IMR-90 (cell line): ENCODE data around the gene SLC6A3. TPM values are rescaled to one million over a fixed set of nuclear protein-coding genes. Genes with fewer than 3 reads are reported as not detected.

Experiments used
- ATAC-seq: fragments of 200-7000 bp; cut with Tn5 transposase; 2 replicates; pipeline ENCODE4 v1.9.1; 2020; ENCODE audit warnings: low read depth, mild to moderate bottlenecking, moderate library complexity
- BruUV-seq: library from RNA; stranded (reverse); fragments of 400-500 nt; replicated peaks from 2 replicates; lab custom pipeline; 2021; lab: Mats Ljungman, UMichigan
- CTCF ChIA-PET: fragments of 300-600 bp; formaldehyde crosslinking; extraction: SDS; loops from one replicate; lab custom pipeline; 2021; ENCODE audit warnings: antibody characterized with exemption; lab: Yijun Ruan, JAX
- POLR2A ChIA-PET: fragments of 300-600 bp; sonication (Branson Sonifier 250); formaldehyde crosslinking; loops from one replicate; lab custom pipeline; 2022; ENCODE audit warnings: antibody characterized with exemption; ENCODE audit not compliant: unreplicated experiment; lab: Charles Lee
- DNase-seq: peaks from one replicate; pipeline ENCODE4 v3.0.0; 2013
- H2AFZ ChIP-seq: replicated peaks from 2 replicates; pipeline ENCODE3; 2013; ENCODE audit warnings: low read length, mild to moderate bottlenecking; ENCODE audit not compliant: poor library complexity
- H2AK5ac ChIP-seq: 2 replicates; pipeline ENCODE4 v1.6.1; 2013; ENCODE audit warnings: low read depth, low read length, inconsistent platforms
- H2AK9ac ChIP-seq: replicated peaks from 2 replicates; pipeline ENCODE3; 2013; ENCODE audit warnings: mild to moderate bottlenecking, low read depth, low read length, moderate library complexity; ENCODE audit not compliant: poor library complexity
- H2BK120ac ChIP-seq: 2 replicates; pipeline ENCODE4 v1.6.1; 2013; ENCODE audit warnings: low read depth, low read length, inconsistent platforms
- H2BK15ac ChIP-seq: 3 replicates; pipeline ENCODE4 v1.6.1; 2013; ENCODE audit warnings: low read depth, low read length, inconsistent platforms
- H2BK20ac ChIP-seq: 2 replicates; pipeline ENCODE4 v1.6.1; 2013; ENCODE audit warnings: low read depth, mild to moderate bottlenecking, inconsistent platforms, low read length, moderate library complexity
- H2BK5ac ChIP-seq: 2 replicates; pipeline ENCODE4 v1.6.1; 2013; ENCODE audit warnings: mild to moderate bottlenecking, low read depth, low read length, inconsistent platforms; ENCODE audit not compliant: poor library complexity, severe bottlenecking
- H3K14ac ChIP-seq: replicated peaks from 2 replicates; pipeline ENCODE4 v1.6.1; 2013; ENCODE audit warnings: low read depth, low read length, inconsistent platforms
- H3K18ac ChIP-seq: 2 replicates; pipeline ENCODE4 v1.6.1; 2013; ENCODE audit warnings: low read depth, low read length, control low read depth
- H3K23ac ChIP-seq: 2 replicates; pipeline ENCODE4 v1.6.1; 2013; ENCODE audit warnings: low read depth, low read length, inconsistent platforms
- H3K27ac ChIP-seq: 2 replicates; pipeline ENCODE4 v1.5.1; 2013; ENCODE audit warnings: mild to moderate bottlenecking, control low read depth, low read length; ENCODE audit not compliant: insufficient read depth
- H3K27me3 ChIP-seq: 2 replicates; pipeline ENCODE4 v1.6.1; 2013; ENCODE audit warnings: low read length; ENCODE audit not compliant: control insufficient read depth, insufficient read depth
- H3K36me3 ChIP-seq: 2 replicates; pipeline ENCODE4 v1.6.1; 2013; ENCODE audit warnings: low read length, mixed read lengths; ENCODE audit not compliant: control insufficient read depth, insufficient read depth
- H3K4ac ChIP-seq: 2 replicates; pipeline ENCODE4 v1.6.1; 2013; ENCODE audit warnings: low read depth, low read length, inconsistent platforms
- H3K4me1 ChIP-seq: 2 replicates; pipeline ENCODE4 v1.6.1; 2013; ENCODE audit warnings: low read length, mixed read lengths; ENCODE audit not compliant: control insufficient read depth, insufficient read depth
- H3K4me2 ChIP-seq: 2 replicates; pipeline ENCODE4 v1.6.1; 2013; ENCODE audit warnings: low read depth, mild to moderate bottlenecking, control low read depth, low read length, moderate library complexity
- H3K4me3 ChIP-seq: 2 replicates; pipeline ENCODE4 v1.5.1; 2013; ENCODE audit warnings: low read depth, mild to moderate bottlenecking, control low read depth, low read length, moderate library complexity; ENCODE audit not compliant: insufficient read depth
- H3K56ac ChIP-seq: 2 replicates; pipeline ENCODE4 v1.6.1; 2013; ENCODE audit warnings: low read length, inconsistent platforms; ENCODE audit not compliant: insufficient read depth; ENCODE audit errors: extremely low read depth
- H3K79me1 ChIP-seq, 2 experiments: 2 replicates each; pipeline ENCODE4 v1.6.1; 2013; ENCODE audit warnings: low read length in 2 of 2, inconsistent platforms in 1 of 2, low read depth in 1 of 2
- H3K9ac ChIP-seq: 2 replicates; pipeline ENCODE4 v1.6.1; 2013; ENCODE audit warnings: low read depth, low read length, control low read depth
- H3K9me1 ChIP-seq: 2 replicates; pipeline ENCODE4 v1.6.1; 2013; ENCODE audit warnings: low read length, inconsistent platforms; ENCODE audit not compliant: insufficient read depth
- H3K9me3 ChIP-seq: 2 replicates; pipeline ENCODE4 v1.6.1; 2013; ENCODE audit warnings: low read length; ENCODE audit not compliant: control insufficient read depth, insufficient read depth
- H4K20me1 ChIP-seq: 2 replicates; pipeline ENCODE4 v1.6.1; 2013; ENCODE audit warnings: low read length, inconsistent platforms; ENCODE audit not compliant: insufficient read depth
- H4K5ac ChIP-seq: 2 replicates; pipeline ENCODE4 v1.6.1; 2013; ENCODE audit warnings: mild to moderate bottlenecking, low read depth, low read length, control low read depth
- H4K8ac ChIP-seq, 2 experiments: 2 replicates each; pipeline ENCODE4 v1.6.1; 2013; ENCODE audit warnings: low read depth in 2 of 2, low read length in 2 of 2, control low read depth in 1 of 2, inconsistent platforms in 1 of 2
- H4K91ac ChIP-seq: 2 replicates; pipeline ENCODE4 v1.6.1; 2013; ENCODE audit warnings: low read depth, low read length, inconsistent platforms; ENCODE audit not compliant: insufficient read depth
- BHLHE40 ChIP-seq: fragments of 150-350 bp; IDR thresholded peaks from 2 replicates; pipeline ENCODE4 v1.6.1; 2016; ENCODE audit warnings: mild to moderate bottlenecking, low read depth, low read length
- CHD1 ChIP-seq: IDR thresholded peaks from 2 replicates; pipeline ENCODE4 v1.6.1; 2012; ENCODE audit warnings: low read depth, low read length, improper control_type of control experiment
- FOS ChIP-seq: fragments of 150-350 bp; IDR thresholded peaks from 2 replicates; pipeline ENCODE4 v1.6.1; 2016; ENCODE audit warnings: low read depth, low read length
- MAFK ChIP-seq: IDR thresholded peaks from 2 replicates; pipeline ENCODE4 v1.6.1; 2012; ENCODE audit warnings: low read depth, low read length, improper control_type of control experiment
- MXI1 ChIP-seq: IDR thresholded peaks from 2 replicates; pipeline ENCODE4 v1.6.1; 2012; ENCODE audit warnings: low read depth, mild to moderate bottlenecking, low read length, moderate library complexity, borderline replicate concordance
- NFE2L2 ChIP-seq: fragments of 150-350 bp; IDR thresholded peaks from 2 replicates; pipeline ENCODE4 v1.6.1; 2016; ENCODE audit warnings: low read depth, mild to moderate bottlenecking, low read length
- POLR2A ChIP-seq: IDR thresholded peaks from 2 replicates; pipeline ENCODE4 v1.6.1; 2012; ENCODE audit warnings: mild to moderate bottlenecking, low read depth, low read length
- RAD21 ChIP-seq: IDR thresholded peaks from 2 replicates; pipeline ENCODE4 v1.6.1; 2012; ENCODE audit warnings: low read length, improper control_type of control experiment
- RCOR1 ChIP-seq: IDR thresholded peaks from 2 replicates; pipeline ENCODE4 v1.6.1; 2012; ENCODE audit warnings: mild to moderate bottlenecking, low read length, improper control_type of control experiment; ENCODE audit not compliant: insufficient replicate concordance
- RFX5 ChIP-seq: IDR thresholded peaks from 2 replicates; pipeline ENCODE4 v1.8.0; 2012; ENCODE audit warnings: low read depth, mild to moderate bottlenecking, low read length, moderate library complexity
- SMC3 ChIP-seq: fragments of 150-350 bp; IDR thresholded peaks from 2 replicates; pipeline ENCODE4 v1.6.1; 2016; ENCODE audit warnings: low read depth, mild to moderate bottlenecking, antibody characterized with exemption, low read length, moderate library complexity
- WGBS, 2 experiments: methylation state at CpG; one replicate each; pipeline versions ENCODE4 v1.1.5 to v1.1.7; 2013; ENCODE audit warnings: missing lambda C conversion rate in 2 of 2; ENCODE audit not compliant: insufficient read length in 1 of 2; ENCODE audit errors: extremely low coverage in 2 of 2; 5-methylcytosine and 5-hydroxymethylcytosine counted together
- dilution Hi-C: fragments of 300-500 bp; cut with HindIII; formaldehyde crosslinking; loops from one replicate; pipeline ENCODE4 v1.14.3; 2018; ENCODE audit warnings: low sequenced_read_pairs; ENCODE audit not compliant: unreplicated experiment
- in situ Hi-C: fragments of 300-500 bp; cut with MboI; formaldehyde crosslinking; loops from 3 replicates; pipeline ENCODE4 v1.14.3; 2019; ENCODE audit warnings: low sequenced_read_pairs, inconsistent platforms, mixed read lengths
- intact Hi-C: fragments of 100-400 bp; cut with micrococcal nuclease; formaldehyde crosslinking; loops from 2 replicates; pipeline ENCODE4 v1.10.0; 2022
- polyA plus RNA-seq, 3 experiments: library from polyadenylated mRNA; depleted of rRNA; stranded (reverse); fragments of >200 nt; gene quantifications; 2 replicates each; pipeline ENCODE4 v1.2.3, GENCODE V29; 2012; ENCODE audit warnings: low replicate concordance in 1 of 3
- total RNA-seq: library from RNA; depleted of rRNA; stranded (reverse); fragments of >200 nt; gene quantifications from 2 replicates; pipeline ENCODE4 v1.2.3, GENCODE V29; 2012
- TF ChIP-seq, protein P1 (sequence below): conservative IDR thresholded peaks from 2 replicates; pipeline ENCODE4 v1.5.1; 2012; ENCODE audit warnings: mild to moderate bottlenecking, low read depth, low read length, improper control_type of control experiment
- TF ChIP-seq, protein P2 (sequence below): fragments of 150-350 bp; IDR thresholded peaks from 2 replicates; pipeline ENCODE4 v1.6.1; 2016; ENCODE audit warnings: low read depth, mild to moderate bottlenecking, low read length, moderate library complexity, borderline replicate concordance
- TF ChIP-seq, protein P3 (sequence below): fragments of 150-350 bp; IDR thresholded peaks from 2 replicates; pipeline ENCODE4 v1.6.1; 2017; ENCODE audit warnings: mild to moderate bottlenecking, antibody characterized with exemption, low read length, low read depth

SLC6A3 gene
- total and polyA plus RNA-seq, 2 of the 4 experiments (the other 2 are of a cell fraction), result not detected

GRCh38 chr5:1402611-1403255, 42.5 kb downstream of the SLC6A3 start:
- H3K9me3 ChIP-seq, result peaks cover 5% of the 10 kb centered on the region
- no peak overlapping the region for H3K56ac ChIP-seq
- H4K5ac ChIP-seq, result no peak overlapping the region
- H3K9me1 ChIP-seq, result no peaks in the 10 kb centered on the region
- CTCF ChIA-PET, result no interaction called here
- H3K14ac ChIP-seq, result no peak overlapping the region
- no peak overlapping the region for H2AFZ ChIP-seq
- dilution Hi-C loops (no loop called here), in situ Hi-C loops (no loop called here), intact Hi-C loops (no loop called here)
- POLR2A ChIA-PET, result no interaction called here
- H3K36me3 ChIP-seq, result no peaks in the 10 kb centered on the region
- no TSS peak for BruUV-seq
- no peak overlapping the region for H3K4me3 ChIP-seq
- no peak for ATAC-seq
- peaks cover 10% of the 10 kb centered on the region; the same call in 1 of the 2 replicates for H3K27me3 ChIP-seq
- H2BK15ac ChIP-seq, result no peak overlapping the region
- H2BK20ac ChIP-seq, result no peak overlapping the region
- no peak overlapping the region for H2BK5ac ChIP-seq
- H4K20me1 ChIP-seq, result no peaks in the 10 kb centered on the region
- no peak overlapping the region for H2AK9ac ChIP-seq
- H2AK5ac ChIP-seq, result no peak overlapping the region
- no peak overlapping the region for H3K27ac ChIP-seq
- DNase-seq, result no peak
- H3K18ac ChIP-seq, result no peak overlapping the region
- TF ChIP-seq RCOR1 (no peak), SMC3 (no peak), FOS (no peak), BHLHE40 (no peak), RFX5 (no peak), NFE2L2 (no peak), CHD1 (no peak), MAFK (no peak), POLR2A (no peak), RAD21 (no peak), MXI1 (no peak)
- TF ChIP-seq, protein P1, sequence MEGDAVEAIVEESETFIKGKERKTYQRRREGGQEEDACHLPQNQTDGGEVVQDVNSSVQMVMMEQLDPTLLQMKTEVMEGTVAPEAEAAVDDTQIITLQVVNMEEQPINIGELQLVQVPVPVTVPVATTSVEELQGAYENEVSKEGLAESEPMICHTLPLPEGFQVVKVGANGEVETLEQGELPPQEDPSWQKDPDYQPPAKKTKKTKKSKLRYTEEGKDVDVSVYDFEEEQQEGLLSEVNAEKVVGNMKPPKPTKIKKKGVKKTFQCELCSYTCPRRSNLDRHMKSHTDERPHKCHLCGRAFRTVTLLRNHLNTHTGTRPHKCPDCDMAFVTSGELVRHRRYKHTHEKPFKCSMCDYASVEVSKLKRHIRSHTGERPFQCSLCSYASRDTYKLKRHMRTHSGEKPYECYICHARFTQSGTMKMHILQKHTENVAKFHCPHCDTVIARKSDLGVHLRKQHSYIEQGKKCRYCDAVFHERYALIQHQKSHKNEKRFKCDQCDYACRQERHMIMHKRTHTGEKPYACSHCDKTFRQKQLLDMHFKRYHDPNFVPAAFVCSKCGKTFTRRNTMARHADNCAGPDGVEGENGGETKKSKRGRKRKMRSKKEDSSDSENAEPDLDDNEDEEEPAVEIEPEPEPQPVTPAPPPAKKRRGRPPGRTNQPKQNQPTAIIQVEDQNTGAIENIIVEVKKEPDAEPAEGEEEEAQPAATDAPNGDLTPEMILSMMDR, result no peak
- TF ChIP-seq, protein P2, sequence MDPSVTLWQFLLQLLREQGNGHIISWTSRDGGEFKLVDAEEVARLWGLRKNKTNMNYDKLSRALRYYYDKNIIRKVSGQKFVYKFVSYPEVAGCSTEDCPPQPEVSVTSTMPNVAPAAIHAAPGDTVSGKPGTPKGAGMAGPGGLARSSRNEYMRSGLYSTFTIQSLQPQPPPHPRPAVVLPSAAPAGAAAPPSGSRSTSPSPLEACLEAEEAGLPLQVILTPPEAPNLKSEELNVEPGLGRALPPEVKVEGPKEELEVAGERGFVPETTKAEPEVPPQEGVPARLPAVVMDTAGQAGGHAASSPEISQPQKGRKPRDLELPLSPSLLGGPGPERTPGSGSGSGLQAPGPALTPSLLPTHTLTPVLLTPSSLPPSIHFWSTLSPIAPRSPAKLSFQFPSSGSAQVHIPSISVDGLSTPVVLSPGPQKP, result no peak
- TF ChIP-seq, protein P3, sequence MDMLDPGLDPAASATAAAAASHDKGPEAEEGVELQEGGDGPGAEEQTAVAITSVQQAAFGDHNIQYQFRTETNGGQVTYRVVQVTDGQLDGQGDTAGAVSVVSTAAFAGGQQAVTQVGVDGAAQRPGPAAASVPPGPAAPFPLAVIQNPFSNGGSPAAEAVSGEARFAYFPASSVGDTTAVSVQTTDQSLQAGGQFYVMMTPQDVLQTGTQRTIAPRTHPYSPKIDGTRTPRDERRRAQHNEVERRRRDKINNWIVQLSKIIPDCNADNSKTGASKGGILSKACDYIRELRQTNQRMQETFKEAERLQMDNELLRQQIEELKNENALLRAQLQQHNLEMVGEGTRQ, result no peak
- H3K23ac ChIP-seq, result no peak overlapping the region
- H2BK120ac ChIP-seq, result no peak overlapping the region
- no peak overlapping the region for H4K8ac ChIP-seq
- H3K4me1 ChIP-seq, result no peaks in the 10 kb centered on the region
- WGBS, 2 experiments, result 75% methylated on average over 6 of the region's 24 CpGs; no CpG with 5 or more reads in 1 of the 2 experiments
- H3K4me2 ChIP-seq, result no peak overlapping the region
- no peaks in the 10 kb centered on the region for H3K79me1 ChIP-seq
- H4K91ac ChIP-seq, result no peak overlapping the region
- H3K9ac ChIP-seq, result no peak overlapping the region
- H3K4ac ChIP-seq, result no peak overlapping the region
